ENCODE results near the gene KRT3. TPM values are rescaled to one million over a fixed set of nuclear protein-coding genes. Genes with fewer than 3 reads are reported as not detected.

KRT3 gene
- total RNA-seq = not detected in 2 replicates

GRCh38 chr12:52795694-52796428, at the start of gene KRT3:
KRT3 (minus strand) TSS chr12:52796117; CDS start chr12:52796042, 75 bp downstream.

GRCh38 chr12:52833922-52834726, 38.2 kb upstream of the KRT3 start, which contains the start of gene KRT79:
KRT79 (minus strand) TSS chr12:52834311; CDS start chr12:52834260, 51 bp downstream.

GRCh38 chr12:52813885-52814709, 18.2 kb upstream of the KRT3 start, which contains the start of gene KRT4:
KRT4 (minus strand) TSS chr12:52814116; CDS start chr12:52814058, 58 bp downstream.

GRCh38 chr12:52776913-52777395, 19.0 kb downstream of the KRT3 start, which contains the start of gene KRT76:
KRT76 (minus strand) TSS chr12:52777345; CDS start chr12:52777291, 54 bp downstream.

Other genes starting within 250 kb of the KRT3 start
- gene KRT71, start 243.0 kb downstream of the KRT3 start, total RNA-seq = not detected in 2 replicates
- not detected in 2 replicates for gene KRT74, start 222.3 kb downstream of the KRT3 start, total RNA-seq
- gene KRT72, start 194.7 kb downstream of the KRT3 start, total RNA-seq = not detected in 2 replicates
- not detected in 2 replicates for gene KRT73, start 177.6 kb downstream of the KRT3 start, total RNA-seq
- gene KRT2, start 143.9 kb downstream of the KRT3 start, total RNA-seq = not detected in 2 replicates
- gene KRT1, start 115.7 kb downstream of the KRT3 start, total RNA-seq = not detected in 2 replicates
- not detected in 2 replicates for gene KRT77, start 92.6 kb downstream of the KRT3 start, total RNA-seq
- not detected in 2 replicates for gene KRT76, start 18.8 kb downstream of the KRT3 start, total RNA-seq
- gene KRT4, start 18.0 kb upstream of the KRT3 start, total RNA-seq = 0.14 TPM in 1 of 2 replicates, not detected in the other
- gene KRT79, start 38.2 kb upstream of the KRT3 start, total RNA-seq = not detected in 2 replicates
- gene KRT78, start 52.9 kb upstream of the KRT3 start, total RNA-seq = not detected in 2 replicates
- 6.7 and 13.4 TPM in 2 replicates for gene KRT8, start 109.0 kb upstream of the KRT3 start, total RNA-seq
- 66.7 and 246 TPM in 2 replicates for gene KRT18, start 153.0 kb upstream of the KRT3 start, total RNA-seq
- 1,845 and 2,136 TPM in 2 replicates for gene EIF4B, start 210.3 kb upstream of the KRT3 start, total RNA-seq